Measurements from ENCODE around the gene SP140.
A peak's percentile ranks its signal among the peaks of the same experiment; 100 is the strongest.
"Not testable (repeated sequence)": the region's sequence is repeated elsewhere in the genome, so short reads cannot be mapped to it uniquely, and the experiment has no call there.

Gene SP140

GRCh38 chr2:230244211-230244610, 18.7 kb downstream of the SP140 start:
- TF ChIP-seq CTCF (IDR thresholded peaks at IDR 0.05; ENCODE audit: extremely low read depth, missing control alignments), result no peak
- no peak for DNase-seq (ENCODE audit: low spot score)

- no peak for TF ChIP-seq CTCF (IDR thresholded peaks at IDR 0.05; ENCODE audit: extremely low read depth, missing control alignments)
- DNase-seq (ENCODE audit: low spot score), result no peak
Measured at GRCh38 chr2:230246206-230246605, 20.7 kb downstream of the SP140 start.

GRCh38 chr2:230250231-230250630, 24.7 kb downstream of the SP140 start:
- no peak for TF ChIP-seq CTCF (IDR thresholded peaks at IDR 0.05; ENCODE audit: extremely low read depth, missing control alignments)
- DNase-seq (ENCODE audit: low spot score), result no peak

GRCh38 chr2:230254152-230254881, 28.8 kb downstream of the SP140 start:
- DNase-seq (ENCODE audit: low spot score), result no peak
- no peak for TF ChIP-seq CTCF (IDR thresholded peaks at IDR 0.05; ENCODE audit: extremely low read depth, missing control alignments)

- peak; percentile 16 for DNase-seq (ENCODE audit: low spot score)
- TF ChIP-seq CTCF (IDR thresholded peaks at IDR 0.05; ENCODE audit: extremely low read depth, missing control alignments), result no peak
Measured at GRCh38 chr2:230256733-230257332, 31.3 kb downstream of the SP140 start.

GRCh38 chr2:230258483-230258882, 32.9 kb downstream of the SP140 start:
- no peak for TF ChIP-seq CTCF (IDR thresholded peaks at IDR 0.05; ENCODE audit: extremely low read depth, missing control alignments)

GRCh38 chr2:230262246-230262645, 36.7 kb downstream of the SP140 start:
- no peak for DNase-seq (ENCODE audit: low spot score)
- TF ChIP-seq CTCF (IDR thresholded peaks at IDR 0.05; ENCODE audit: extremely low read depth, missing control alignments), result no peak

More at GRCh38 chr2:230258483-230258882, 32.9 kb downstream of the SP140 start:
- DNase-seq (ENCODE audit: low spot score), result no peak

GRCh38 chr2:230264945-230265344, 39.4 kb downstream of the SP140 start:
- DNase-seq (ENCODE audit: low spot score), result not testable (repeated sequence)

All from GM20000 (cell line).